ENCODE measurements around the gene KREMEN1.

The KREMEN1 gene

GRCh38 chr22:29048822-29049654 is 23.8 kb upstream of the KREMEN1 start:
- no peak for DNase-seq (ENCODE audit: low read depth, low spot score)

GRCh38 chr22:29049655-29050263 is 23.1 kb upstream of the KREMEN1 start:
- no peak for DNase-seq (ENCODE audit: low read depth, low spot score)

GRCh38 chr22:29050457-29050856 is 22.4 kb upstream of the KREMEN1 start:
- DNase-seq (ENCODE audit: low read depth, low spot score): no peak

GRCh38 chr22:29053048-29053702 is 19.7 kb upstream of the KREMEN1 start:
- no peak for DNase-seq (ENCODE audit: low read depth, low spot score)

- DNase-seq (ENCODE audit: low read depth, low spot score): no peak
Measured at GRCh38 chr22:29054251-29054767, 18.5 kb upstream of the KREMEN1 start.

- DNase-seq (ENCODE audit: low read depth, low spot score): no peak
Measured at GRCh38 chr22:29055192-29055830, 17.5 kb upstream of the KREMEN1 start.

- DNase-seq (ENCODE audit: low read depth, low spot score): no peak
Measured at GRCh38 chr22:29056472-29056871, 16.4 kb upstream of the KREMEN1 start.

GRCh38 chr22:29060251-29060869 is 12.5 kb upstream of the KREMEN1 start:
- DNase-seq (ENCODE audit: low read depth, low spot score): no peak

GRCh38 chr22:29060931-29061330 is 11.9 kb upstream of the KREMEN1 start:
- no peak for DNase-seq (ENCODE audit: low read depth, low spot score)

GRCh38 chr22:29061773-29062172 is 11.1 kb upstream of the KREMEN1 start, which contains the start of gene C22orf31:
C22orf31 (minus strand) TSS chr22:29061831; CDS start chr22:29061792, 39 bp downstream.
- DNase-seq (ENCODE audit: low read depth, low spot score): no peak

- peak; percentile 50 for DNase-seq (ENCODE audit: low read depth, low spot score)
Measured at GRCh38 chr22:29062286-29062821, 10.5 kb upstream of the KREMEN1 start.

GRCh38 chr22:29065468-29066190 is 7.2 kb upstream of the KREMEN1 start:
- no peak for DNase-seq (ENCODE audit: low read depth, low spot score)

GRCh38 chr22:29069463-29069862 is 3.4 kb upstream of the KREMEN1 start:
- DNase-seq (ENCODE audit: low read depth, low spot score): no peak

GRCh38 chr22:29070490-29070889 is 2.3 kb upstream of the KREMEN1 start:
- DNase-seq (ENCODE audit: low read depth, low spot score): no peak

- DNase-seq (ENCODE audit: low read depth, low spot score): peak; percentile 40
Measured at GRCh38 chr22:29071261-29072045, 1.4 kb upstream of the KREMEN1 start.

- DNase-seq (ENCODE audit: low read depth, low spot score): peak; percentile 90
Measured at GRCh38 chr22:29072193-29072978, 449 bp upstream of the KREMEN1 start.

- DNase-seq (ENCODE audit: low read depth, low spot score): peak; percentile 55
Measured at GRCh38 chr22:29073618-29074275, 912 bp downstream of the KREMEN1 start.

GRCh38 chr22:29074276-29074772 is 1.5 kb downstream of the KREMEN1 start:
- no peak for DNase-seq (ENCODE audit: low read depth, low spot score)
